Effector memory CD4-positive, alpha-beta T cell (primary cell): ENCODE results near the gene PPP2R5C.

Experiments
- DNase-seq, 3 donors: peaks; one replicate each; pipeline ENCODE4 v3.0.0-alpha.2; 2020
- H3K27ac ChIP-seq: 2 replicates; pipeline ENCODE4 v1.7.0; 2013; ENCODE audit warnings: mild to moderate bottlenecking, low read length, moderate library complexity; ENCODE audit not compliant: insufficient read depth, poor library complexity, severe bottlenecking
- H3K27me3 ChIP-seq: replicated peaks from 2 replicates; pipeline ENCODE4 v1.7.0; 2013; ENCODE audit warnings: mild to moderate bottlenecking, low read length; ENCODE audit not compliant: insufficient read depth, control insufficient read depth, poor library complexity, severe bottlenecking
- H3K36me3 ChIP-seq: 2 replicates; pipeline ENCODE4 v1.7.0; 2013; ENCODE audit warnings: mild to moderate bottlenecking, low read length, moderate library complexity; ENCODE audit not compliant: control insufficient read depth, insufficient read depth
- H3K4me1 ChIP-seq: 2 replicates; pipeline ENCODE4 v1.7.0; 2013; ENCODE audit warnings: low read length, mild to moderate bottlenecking; ENCODE audit not compliant: control insufficient read depth, insufficient read depth, poor library complexity, severe bottlenecking
- H3K4me3 ChIP-seq: 2 replicates; pipeline ENCODE4 v1.7.0; 2013; ENCODE audit warnings: low read length, low read depth, mild to moderate bottlenecking; ENCODE audit not compliant: insufficient read depth, poor library complexity, severe bottlenecking
- H3K9me3 ChIP-seq: 2 replicates; pipeline ENCODE4 v1.7.0; 2013; ENCODE audit warnings: mild to moderate bottlenecking, low read length, moderate library complexity; ENCODE audit not compliant: control insufficient read depth

The PPP2R5C gene

DNA sequence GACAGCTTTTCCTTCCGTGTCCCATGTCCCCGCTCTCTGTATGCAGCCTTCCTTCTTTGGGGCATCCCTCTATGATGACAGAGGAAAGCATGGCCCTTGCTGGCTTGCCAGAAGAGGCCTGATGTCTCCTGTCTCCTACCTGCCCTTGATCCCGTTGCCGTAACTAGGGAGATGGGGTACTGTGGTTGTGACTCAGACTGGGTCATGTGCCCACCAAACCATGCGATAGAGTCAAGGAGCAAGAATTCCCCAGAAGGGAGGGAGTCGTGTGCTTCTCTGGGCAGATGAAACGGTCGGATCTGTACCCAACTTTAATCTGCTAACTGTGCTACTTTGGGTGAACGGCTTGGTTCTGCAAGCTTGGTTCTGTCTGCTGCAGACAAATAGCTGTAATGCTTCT, 103.8 kb downstream of the PPP2R5C start:
- no peak overlapping the region for H3K27ac ChIP-seq
- peaks cover 6% of the 10 kb centered on the region for H3K4me1 ChIP-seq
- H3K9me3 ChIP-seq, result no peaks in the 10 kb centered on the region
- peaks cover 28% of the 10 kb centered on the region for H3K36me3 ChIP-seq
- H3K27me3 ChIP-seq, result no peaks in the 10 kb centered on the region
- no peak for DNase-seq
- no peak overlapping the region for H3K4me3 ChIP-seq

DNA sequence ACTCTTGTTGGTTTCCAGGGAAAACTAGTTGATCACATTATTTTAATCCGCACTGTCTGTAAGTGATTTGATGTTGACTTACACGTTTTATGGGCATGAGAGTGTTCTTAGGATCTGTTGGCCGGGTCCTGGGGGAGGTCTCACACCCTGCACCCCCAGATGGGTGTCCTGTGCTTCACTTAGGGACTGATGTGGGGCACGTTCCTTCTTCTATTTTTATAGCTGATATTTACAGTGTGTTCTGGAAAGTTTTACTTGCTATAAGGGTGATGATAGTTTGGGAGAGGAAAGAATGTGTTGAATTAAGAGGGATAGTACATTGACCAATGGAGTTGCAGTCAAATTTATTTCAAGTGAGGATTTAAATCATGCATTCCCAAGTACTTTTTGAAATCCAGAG, 106.3 kb downstream of the PPP2R5C start:
- Histone ChIP-seq H3K27me3 (no peaks in the 10 kb centered on the region), H3K9me3 (no peaks in the 10 kb centered on the region), H3K4me3 (no peak overlapping the region), H3K27ac (no peak overlapping the region), H3K4me1 (peaks cover 8% of the 10 kb centered on the region), H3K36me3 (peaks cover 15% of the 10 kb centered on the region)
- no peak for DNase-seq

DNA sequence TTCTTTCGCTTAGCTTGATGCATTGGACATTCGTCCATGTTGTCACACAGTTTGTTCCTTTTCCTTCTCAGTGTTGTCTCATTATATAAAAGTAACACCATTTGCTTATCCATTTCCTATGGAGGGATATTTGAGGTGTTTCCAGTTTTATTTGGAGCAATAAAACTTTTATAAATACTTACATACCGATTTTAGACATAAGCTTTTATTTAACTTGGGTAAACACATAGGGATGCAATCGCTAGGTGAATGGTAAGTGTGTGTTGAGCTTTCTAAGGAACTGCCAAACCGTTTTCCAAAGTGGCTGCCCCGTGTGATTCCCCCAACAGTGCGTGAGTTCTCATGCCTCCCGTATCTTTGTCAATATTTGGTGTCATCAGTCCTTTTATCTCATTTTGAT, 107.7 kb downstream of the PPP2R5C start:
- H3K4me1 ChIP-seq, result peaks cover 8% of the 10 kb centered on the region

DNA sequence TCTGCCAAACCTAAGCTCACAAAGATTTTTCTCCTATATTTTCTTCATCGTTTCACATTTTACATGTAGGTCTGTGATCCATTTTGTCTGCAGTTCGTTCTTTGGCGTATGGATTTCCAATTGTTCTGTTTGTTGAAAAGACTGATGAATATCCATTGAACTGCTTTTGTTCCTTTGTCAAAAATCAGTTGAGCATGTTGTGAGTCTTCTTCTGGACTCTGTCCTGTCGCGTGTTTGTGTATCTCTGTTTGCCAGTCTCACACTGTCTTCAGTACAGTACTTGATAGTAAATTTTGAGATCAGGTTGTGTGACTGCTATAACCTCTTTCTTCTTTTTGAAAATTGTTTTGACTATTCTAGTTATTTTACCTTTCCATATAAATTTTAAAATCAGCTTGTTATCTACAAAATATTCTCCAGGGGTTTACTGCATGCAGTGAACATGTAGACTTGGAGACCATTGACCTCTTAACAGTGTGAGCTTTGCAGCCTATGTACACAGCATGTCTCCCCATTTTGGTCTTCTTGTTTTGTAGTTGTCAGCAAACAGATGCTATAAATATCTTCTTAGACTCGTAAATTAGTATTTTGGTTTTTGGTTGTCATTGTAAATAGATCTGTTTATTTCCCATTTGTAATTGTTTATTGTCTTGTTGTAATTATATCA, 108.9 kb downstream of the PPP2R5C start:
- H3K36me3 ChIP-seq, result peaks cover 3% of the 10 kb centered on the region
- peaks cover 16% of the 10 kb centered on the region for H3K4me1 ChIP-seq
- no peak overlapping the region for H3K27ac ChIP-seq
- no peaks in the 10 kb centered on the region for H3K27me3 ChIP-seq
- no peak for DNase-seq
- H3K4me3 ChIP-seq, result no peak overlapping the region
- H3K9me3 ChIP-seq, result no peaks in the 10 kb centered on the region

More for the DNA sequence above, 107.7 kb downstream of the PPP2R5C start:
- no peaks in the 10 kb centered on the region for H3K27me3 ChIP-seq
- H3K9me3 ChIP-seq, result no peaks in the 10 kb centered on the region
- H3K27ac ChIP-seq, result no peak overlapping the region
- H3K36me3 ChIP-seq, result peaks cover 13% of the 10 kb centered on the region
- DNase-seq, result no peak
- no peak overlapping the region for H3K4me3 ChIP-seq

DNA sequence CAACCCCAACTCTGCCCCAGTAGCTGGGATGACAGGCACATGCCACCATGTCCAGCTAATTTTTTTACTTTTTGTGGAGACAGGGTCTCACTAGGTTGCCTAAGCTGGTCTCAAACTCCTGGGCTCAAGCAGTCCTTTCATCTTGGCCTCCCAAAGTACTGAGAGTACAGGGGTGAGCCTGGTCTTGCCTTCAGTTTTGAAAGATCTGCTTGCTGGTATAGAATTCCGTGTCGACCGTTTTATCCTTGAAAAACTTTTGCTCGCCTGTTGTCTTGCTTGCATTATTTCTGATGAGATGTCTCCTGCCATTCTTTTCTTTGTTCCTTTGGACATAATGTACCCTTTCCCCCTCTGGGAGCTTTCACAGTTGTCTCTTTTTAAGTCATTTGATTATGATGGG, 110.8 kb downstream of the PPP2R5C start:
- no peak overlapping the region for H3K27ac ChIP-seq
- H3K36me3 ChIP-seq, result peaks cover 3% of the 10 kb centered on the region
- H3K4me3 ChIP-seq, result no peak overlapping the region
- no peak for DNase-seq
- H3K9me3 ChIP-seq, result no peaks in the 10 kb centered on the region
- peaks cover 25% of the 10 kb centered on the region for H3K4me1 ChIP-seq
- H3K27me3 ChIP-seq, result no peaks in the 10 kb centered on the region

DNA sequence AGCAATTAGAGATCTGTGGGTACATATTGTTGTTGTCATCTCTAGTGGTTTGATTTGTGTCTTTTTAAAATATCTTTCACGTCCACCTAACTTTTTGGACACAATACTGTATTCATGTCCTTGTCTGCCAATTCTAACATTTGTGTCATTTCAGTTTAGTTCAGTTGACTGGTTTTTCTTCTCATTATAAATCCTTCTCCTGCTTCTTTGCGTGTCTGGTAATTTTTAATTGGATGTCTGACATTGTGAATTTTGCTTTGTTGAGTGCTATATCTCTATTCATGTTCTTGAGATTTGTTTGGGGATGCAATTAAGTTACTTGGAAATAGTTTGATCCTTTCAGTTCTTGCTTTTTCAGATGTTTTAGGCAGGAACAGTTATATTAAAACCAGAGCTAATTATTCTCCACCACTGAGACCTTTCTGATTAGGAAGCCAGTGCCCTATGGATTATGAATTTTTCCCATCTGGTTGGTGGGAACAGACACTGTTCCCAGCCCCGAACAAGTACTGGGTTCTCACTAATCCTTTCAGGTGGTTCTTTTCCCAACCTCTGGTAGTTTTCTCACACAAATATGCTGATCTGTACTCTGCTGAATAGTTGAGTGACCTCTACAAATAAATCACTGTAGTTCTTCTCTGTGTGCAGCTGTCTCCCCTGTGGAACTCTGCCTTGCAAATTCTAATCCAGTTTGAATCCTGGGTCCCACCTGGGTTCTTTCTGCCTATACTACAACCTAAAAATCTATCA, 111.7 kb downstream of the PPP2R5C start:
- no peak for DNase-seq
- Histone ChIP-seq H3K4me3 (no peak overlapping the region), H3K36me3 (peaks cover 12% of the 10 kb centered on the region), H3K27me3 (no peaks in the 10 kb centered on the region), H3K4me1 (peaks cover 28% of the 10 kb centered on the region), H3K9me3 (no peaks in the 10 kb centered on the region), H3K27ac (no peak overlapping the region)

DNA sequence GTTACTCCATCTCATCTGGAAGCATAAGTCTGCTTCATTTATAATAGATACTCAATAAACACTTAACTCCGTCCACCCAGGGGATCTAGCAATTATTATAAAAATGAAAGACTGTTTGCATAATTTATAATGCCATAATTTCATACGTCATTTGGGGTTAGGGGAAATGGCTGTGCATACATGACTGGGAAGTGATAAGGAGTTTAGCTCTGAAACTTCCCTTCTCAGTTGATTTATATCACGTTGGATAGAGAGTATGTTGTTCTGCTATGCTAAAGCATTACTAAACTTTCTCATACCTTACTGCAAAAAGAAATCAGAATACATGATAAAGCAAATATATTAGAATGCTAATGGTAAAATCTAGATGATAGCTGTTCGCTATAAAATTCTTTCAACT, 112.5 kb downstream of the PPP2R5C start:
- peaks cover 34% of the 10 kb centered on the region for H3K4me1 ChIP-seq
- H3K4me3 ChIP-seq, result no peak overlapping the region
- no peak overlapping the region for H3K27ac ChIP-seq
- H3K9me3 ChIP-seq, result no peaks in the 10 kb centered on the region
- DNase-seq, result no peak
- H3K36me3 ChIP-seq, result peaks cover 18% of the 10 kb centered on the region
- H3K27me3 ChIP-seq, result no peaks in the 10 kb centered on the region

DNA sequence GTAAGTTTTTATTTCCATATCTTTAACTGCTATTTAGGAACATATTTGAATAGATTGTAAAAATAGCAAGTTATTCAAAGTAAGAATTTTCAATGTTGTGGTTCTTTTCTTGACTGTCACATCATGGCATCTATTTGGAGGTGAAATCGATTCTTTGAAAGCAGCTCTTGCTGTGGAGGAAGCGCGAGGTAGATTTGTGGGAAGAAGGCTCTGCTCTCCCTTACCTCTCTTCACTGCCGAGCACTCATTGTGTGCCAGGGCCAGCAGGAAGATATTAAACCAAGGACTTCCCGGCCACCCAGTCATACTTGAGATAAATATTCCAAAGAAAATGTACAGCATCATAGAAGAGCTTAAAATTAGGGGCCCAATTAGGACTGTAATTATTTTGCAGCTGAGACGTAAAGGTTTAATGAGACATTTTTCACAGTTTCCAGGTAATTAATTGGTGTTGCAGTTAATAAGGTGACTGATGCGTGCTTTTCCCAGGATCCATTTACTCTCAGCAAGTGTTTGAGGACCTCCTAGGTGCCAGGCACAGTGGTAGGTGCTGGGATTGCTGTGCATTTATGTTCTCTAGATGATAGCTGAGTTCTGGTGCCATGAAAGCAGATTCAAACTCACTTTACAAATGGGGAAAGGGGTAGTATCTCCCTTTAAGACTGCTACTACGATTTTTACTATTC, 113.7 kb downstream of the PPP2R5C start:
- no peak for DNase-seq
- Histone ChIP-seq H3K36me3 (peaks cover 27% of the 10 kb centered on the region), H3K4me1 (peaks cover 42% of the 10 kb centered on the region), H3K9me3 (no peaks in the 10 kb centered on the region), H3K4me3 (peak overlapping the region; percentile 5), H3K27ac (peak overlapping the region; percentile 61), H3K27me3 (no peaks in the 10 kb centered on the region)

DNA sequence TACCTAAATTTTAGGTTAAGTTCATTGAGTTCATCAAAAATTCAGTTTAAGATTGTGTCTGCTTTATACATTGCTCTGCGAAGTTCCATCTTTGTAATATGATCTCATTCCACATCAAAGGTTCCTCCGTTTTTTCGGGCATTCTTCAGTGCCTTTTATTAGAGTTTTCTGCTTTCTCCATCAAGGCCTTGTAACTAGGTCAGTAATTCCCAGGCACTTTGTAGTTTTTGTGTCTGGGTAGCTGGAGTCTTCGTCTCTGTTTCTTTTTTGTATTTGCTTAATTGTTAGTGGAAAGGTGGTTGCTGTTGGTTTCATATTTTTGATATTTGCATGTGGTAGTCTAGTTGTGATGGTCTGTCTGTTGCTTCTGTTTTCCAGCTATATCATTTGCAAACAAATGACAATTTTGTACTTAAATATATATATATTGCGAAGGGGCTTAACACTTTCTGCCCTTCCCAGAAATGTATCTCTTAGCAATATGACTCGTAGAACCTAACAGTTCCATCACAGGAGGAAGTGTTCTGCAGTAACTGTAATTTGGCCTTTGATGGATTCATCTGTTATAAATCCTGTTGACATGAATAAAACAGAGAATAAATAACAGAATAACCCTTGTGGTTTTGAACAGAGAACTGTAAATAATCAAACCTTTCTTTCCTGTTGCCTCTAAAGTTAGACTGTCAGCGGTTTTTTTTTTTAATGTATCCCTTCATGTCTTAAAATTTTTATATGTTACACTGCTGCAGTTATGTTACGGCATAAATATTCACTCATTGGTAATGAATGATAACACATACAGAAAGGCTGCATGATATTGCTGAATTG, 114.4 kb downstream of the PPP2R5C start:
- Histone ChIP-seq H3K4me3 (peak overlapping the region; percentile 5), H3K9me3 (no peaks in the 10 kb centered on the region), H3K36me3 (peaks cover 27% of the 10 kb centered on the region), H3K27ac (peak overlapping the region; percentile 61), H3K4me1 (peaks cover 40% of the 10 kb centered on the region), H3K27me3 (no peaks in the 10 kb centered on the region)
- no peak for DNase-seq
